Stimulated activated CD4-positive, alpha-beta T cell treated with anti-CD3 and anti-CD28 coated beads, Interleukin-2, amount 100 ng/mL, for 48 hours (primary cell): ENCODE results near the gene PTOV1.

Experiments used
- DNase-seq, 2 donors: peaks; one replicate each; pipeline ENCODE4 v3.0.0-alpha.2; 2020

The PTOV1 gene

DNA sequence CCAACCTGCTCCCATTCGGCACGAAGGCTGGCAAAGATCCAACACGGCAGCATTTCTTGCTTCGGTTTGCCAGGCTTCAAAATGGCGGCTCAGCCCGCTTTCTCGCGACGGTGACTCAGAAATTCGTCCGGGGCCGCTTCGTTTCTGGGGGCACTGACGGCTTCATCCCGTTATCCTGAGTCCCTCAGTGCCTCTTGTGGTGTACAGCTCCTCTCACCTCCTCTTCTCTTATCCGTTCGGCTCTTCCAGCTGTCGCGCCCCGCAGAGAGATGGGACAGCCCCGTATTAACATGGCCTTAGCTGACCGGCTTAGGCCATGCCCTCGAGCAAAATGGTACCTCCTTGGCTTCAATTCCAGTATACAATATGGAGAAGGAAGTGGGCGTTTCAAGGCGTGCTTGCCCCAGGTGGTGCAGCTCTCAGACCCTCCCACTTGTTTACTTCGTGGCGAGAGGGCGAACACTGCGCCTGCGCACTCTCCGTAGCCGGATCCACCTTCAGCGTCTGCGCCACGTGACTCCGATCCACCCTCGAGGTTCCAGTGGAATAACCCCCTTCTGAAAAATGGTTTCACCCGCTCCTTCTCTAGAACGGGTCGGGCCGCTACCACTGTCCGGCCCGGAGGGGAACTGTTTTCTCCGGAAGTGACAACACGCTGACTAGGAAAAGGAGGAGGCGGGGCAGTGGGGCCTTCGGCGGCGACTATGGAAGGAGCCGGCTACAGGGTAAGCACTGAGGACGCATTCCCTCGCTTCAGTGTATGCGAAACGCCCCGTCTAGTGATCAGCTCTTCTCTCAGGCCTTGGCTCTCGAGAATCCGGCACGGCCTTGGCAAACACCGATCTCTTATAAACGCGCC, 26.3 kb downstream of the PTOV1 start, which contains the start of the genes AKT1S1 and TBC1D17:
TSS of gene AKT1S1 (minus strand) at position 336 of the 859 bp plus-strand sequence. CDS start 4,060 bp downstream, outside the sequence.
TSS of gene TBC1D17 (plus strand) at position 683 of the 859 bp plus-strand sequence. CDS start at position 705, 22 bp downstream.
- DNase-seq: peak; percentile 95 to 96

DNA sequence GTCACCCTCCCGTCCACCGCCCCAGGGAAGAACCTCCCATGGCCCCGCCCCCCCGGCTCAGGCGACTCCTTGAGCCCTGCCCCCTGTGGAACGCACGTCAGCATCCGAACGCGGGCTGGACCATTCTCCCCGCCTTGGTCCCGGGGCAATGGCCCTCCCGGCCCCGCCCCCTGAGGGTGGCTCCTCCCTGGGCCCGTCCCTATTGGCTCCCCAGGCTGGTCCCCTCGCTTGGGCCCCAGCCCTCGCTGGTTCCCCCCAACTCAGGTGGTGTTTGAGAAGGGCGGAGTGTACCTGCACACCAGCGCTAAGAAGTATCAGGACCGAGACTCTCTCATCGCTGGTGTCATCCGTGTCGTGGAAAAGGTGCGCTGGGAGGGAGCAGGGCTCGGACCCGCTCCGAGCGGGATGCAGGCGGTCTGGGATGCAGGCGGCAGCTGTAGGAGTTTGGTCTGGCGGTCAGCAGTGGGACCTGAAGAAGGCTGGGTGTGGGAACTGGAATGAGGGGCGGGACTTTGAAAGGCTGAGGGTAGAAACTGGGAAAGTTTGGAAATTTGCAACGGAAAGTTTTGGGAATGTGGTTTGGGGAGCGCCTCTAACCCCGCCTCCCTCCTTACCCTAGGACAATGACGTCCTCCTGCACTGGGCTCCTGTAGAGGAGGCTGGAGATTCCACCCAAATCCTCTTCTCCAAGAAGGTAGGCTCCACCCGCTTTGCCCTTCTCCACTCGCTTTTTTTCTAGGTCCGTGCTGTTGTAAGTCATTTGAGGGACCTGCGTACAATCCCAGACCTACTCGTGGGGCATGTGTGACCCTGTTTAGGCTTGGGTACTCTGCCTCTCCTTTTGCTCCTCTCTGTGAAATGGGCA, 27.2 kb downstream of the PTOV1 start:
- DNase-seq: peak; percentile 98 to 99

DNA sequence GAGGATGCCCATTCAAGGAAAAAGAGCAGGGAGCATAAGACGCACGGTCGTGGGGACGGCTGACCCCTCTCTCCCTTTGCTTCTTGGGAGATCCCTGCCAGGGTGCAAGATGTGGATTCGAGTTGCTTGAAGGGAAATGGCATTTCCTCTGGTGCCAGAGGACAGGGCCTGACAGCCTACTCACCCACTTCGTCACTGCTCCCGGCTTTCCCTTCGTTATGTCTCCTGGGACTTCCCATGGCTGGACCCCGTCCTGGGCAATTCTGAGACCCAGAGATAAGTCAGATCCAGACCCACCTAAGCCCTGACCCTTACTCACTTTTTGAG, 27.7 kb downstream of the PTOV1 start:
- DNase-seq: no peak

DNA sequence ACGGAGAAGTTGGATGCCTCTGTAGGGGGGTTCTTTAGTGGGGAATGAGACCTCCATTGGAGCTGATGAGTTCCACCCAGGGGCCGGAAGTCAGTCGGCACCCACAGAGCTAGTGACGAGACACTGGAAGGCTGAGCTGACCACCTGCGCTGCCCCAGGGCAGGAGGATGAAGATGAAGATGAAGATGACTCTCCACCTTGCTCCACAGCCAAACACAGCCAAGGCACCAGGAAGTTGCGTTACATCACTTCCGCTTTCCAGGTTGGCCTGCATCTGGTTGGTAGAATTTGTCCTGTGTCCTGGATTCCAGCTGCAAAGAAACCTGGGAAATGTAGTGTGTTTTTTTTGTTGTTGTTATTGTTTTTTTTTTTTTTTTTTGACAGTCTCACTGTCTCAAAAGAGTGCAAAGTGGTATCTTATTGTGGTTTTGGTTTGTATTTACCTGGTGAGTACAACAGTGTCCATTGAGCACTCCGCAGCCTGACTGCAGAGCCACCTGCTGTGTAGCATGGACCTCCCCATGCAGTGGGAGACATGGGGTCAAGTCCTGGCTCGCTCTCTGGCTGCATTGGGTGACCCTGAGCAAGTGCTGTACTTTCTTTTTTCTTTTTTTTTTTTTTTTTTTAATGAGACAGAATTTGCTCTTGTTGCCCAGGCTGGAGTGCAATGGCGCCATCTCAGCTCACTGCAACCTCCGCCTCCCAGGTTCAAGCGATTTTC, 28.4 kb downstream of the PTOV1 start:
- no peak for DNase-seq

DNA sequence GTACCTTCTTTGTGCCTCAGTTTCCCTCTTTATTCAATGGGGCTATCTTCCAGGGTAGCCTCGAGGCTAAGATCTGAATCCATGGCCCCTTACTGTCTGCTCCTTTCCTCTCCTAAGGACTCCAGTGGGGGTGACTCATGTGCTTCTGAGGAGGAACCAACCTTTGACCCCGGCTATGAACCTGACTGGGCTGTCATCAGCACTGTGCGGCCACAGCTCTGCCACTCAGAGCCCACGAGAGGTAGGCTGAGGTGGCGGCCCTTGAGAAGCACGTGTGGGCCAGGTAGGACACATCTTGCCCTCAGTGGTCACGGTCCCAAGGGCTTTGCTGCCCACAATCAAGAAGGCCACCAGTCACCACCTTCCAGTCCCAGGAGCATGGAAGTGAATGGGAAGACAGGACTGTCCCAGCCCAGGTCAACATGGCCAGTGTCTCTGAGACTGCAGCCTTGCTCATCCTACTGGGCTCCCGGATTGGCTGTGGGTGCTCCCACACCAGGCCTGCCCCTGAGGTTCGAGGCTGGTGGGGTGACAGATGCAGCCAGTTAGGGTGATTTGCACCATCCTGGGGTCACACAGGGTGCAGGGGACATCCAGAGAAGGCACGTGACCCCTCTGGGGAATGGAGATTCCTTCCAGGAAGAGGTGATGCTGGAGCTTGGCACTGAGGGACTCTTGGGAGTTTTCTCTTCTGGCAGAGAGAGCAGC, 29.4 kb downstream of the PTOV1 start:
- no peak for DNase-seq

DNA sequence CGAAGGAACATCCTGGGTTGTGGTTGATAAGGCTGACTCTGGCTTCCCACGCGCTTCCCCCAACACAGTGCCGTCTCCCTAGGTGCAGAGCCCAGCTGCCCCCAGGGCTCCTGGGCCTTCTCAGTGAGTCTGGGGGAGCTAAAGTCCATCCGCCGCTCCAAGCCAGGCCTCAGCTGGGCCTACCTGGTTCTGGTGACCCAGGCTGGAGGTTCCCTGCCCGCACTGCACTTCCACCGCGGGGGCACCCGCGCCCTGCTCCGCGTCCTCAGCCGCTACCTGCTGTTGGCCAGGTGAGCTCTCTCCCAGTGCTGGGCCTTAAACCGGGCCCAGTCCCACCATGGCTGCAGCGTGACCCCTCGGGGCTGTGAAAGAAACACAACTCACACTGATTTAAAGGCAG, 30.2 kb downstream of the PTOV1 start:
- DNase-seq: no peak

DNA sequence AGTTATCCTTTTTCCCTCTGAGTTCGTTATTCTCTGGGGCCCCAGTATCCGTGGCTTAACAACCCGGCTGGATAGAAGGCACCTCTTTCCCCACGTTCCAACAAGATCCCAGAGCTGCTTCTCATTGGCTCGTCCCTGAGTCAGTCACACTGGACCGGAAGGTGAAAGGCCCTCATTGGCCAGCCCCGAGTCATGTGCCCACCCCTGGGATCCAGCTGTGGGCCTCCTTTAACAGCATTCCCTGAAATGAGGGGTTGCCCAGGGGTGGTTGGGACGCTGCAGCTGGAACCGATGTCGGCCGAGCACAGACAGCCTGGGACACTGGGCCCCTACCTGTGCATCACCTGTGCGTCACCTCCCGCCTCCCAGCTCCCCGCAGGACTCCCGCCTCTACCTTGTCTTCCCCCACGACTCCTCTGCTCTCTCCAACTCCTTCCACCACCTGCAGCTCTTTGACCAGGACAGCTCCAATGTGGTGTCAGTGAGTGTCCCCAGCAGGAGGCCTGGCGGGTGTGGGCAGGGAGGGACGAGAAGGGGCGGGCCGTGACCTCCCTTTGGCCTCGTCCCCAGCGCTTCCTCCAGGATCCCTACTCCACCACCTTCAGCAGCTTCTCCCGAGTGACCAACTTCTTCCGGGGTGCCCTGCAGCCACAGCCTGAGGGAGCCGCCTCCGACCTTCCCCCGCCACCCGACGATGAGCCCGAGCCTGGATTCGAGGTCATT, 30.9 kb downstream of the PTOV1 start:
- DNase-seq: no peak

DNA sequence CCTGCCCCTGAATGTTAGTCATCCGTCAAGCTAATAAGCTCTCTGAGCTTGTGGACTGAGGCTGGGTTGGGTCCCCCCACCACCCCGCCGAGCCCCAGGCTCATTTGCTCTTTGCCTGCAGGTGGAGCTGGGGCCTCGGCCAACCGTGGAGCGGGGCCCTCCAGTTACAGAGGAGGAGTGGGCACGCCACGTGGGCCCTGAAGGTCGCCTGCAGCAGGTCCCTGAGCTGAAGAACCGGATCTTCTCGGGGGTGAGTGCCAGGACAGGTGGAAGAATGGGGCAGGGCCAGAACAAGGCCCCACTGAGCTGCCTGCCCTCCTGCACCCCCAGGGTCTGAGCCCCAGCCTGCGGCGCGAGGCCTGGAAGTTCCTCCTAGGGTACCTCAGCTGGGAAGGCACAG, 31.7 kb downstream of the PTOV1 start:
- DNase-seq: no peak

DNA sequence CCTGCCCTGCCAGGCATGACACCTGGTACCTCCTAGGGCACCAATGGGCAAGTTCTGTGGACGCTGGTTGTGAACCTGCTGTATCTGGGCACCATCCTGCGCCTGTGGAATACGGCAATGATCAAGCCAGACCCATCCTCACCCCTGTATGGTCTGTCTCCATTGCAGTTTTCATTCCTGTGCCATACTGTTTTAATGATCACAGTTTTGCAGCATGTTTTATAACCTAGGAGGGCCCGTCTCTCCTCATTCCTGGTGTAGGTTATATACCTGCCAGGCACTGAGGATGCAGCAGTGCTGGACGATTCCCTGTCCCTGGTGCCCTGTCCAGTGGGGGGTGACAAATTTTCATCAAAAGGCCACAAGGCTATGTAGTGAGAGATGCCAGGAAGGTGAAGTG, 32.1 kb downstream of the PTOV1 start:
- DNase-seq: no peak

DNA sequence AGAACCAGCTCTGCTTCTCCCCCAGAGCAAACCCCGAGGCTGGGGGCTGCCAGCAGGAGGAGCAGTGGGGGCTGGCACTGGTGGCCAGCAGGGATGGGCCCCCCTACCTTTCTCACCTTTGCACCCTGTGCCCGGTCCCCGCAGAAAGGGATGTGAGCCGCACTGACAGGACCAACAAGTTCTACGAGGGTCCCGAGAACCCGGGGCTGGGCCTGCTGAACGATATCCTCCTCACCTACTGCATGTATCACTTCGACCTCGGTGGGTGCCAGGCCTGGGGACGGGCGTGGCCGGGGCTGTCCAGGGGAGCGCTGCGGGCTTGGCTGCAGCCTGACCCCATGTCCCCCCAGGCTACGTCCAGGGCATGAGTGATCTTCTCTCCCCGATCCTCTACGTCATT, 33.1 kb downstream of the PTOV1 start:
- no peak for DNase-seq

DNA sequence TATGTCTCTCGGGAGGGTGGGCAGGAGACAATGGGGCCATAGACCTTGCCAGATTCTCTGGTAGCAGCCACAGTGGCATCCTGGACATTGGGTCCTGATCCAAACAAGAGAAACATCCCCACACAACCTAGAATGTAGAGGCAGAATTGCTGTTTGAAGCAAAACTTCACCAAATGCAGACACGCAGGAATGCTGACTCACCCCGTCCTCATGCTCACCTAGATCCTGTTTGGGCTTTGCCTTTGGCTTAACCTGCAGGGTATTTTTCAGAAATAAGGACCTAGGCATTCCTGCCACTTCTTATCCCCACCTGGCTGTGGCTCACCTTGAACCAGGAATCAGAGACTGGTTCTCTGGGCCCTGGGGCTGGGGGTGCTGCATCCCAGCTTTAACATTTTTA, 33.8 kb downstream of the PTOV1 start:
- no peak for DNase-seq

DNA sequence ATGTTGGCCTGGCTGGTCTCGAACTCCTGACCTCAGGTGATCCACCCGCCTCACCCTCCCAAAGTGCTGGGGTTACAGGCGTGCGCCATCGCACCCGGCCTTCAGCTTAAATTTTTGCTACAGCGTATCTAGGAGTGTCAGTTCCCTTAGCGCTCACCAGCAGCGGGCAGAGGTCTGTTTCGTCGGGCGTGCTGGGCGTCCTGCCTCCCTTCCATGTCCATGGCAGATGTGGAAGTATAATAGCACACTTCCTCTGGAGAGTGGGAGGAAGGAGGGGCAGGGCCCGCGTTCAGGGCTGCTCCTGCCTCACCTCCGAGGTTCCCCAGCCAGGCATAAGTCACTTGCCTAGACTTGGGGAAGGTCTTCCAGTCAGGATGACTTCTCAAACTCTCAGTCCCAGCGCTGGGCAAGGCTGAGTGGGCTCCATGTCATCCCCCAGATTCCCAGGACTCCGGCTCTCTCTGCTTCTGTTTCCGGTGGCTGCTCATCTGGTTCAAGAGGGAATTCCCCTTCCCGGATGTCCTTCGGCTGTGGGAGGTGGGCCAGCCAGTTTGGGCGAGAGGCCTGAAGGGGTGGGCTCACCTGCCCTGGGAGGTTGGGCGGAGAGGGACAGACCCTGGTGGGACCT, 36.2 kb downstream of the PTOV1 start:
- no peak for DNase-seq

DNA sequence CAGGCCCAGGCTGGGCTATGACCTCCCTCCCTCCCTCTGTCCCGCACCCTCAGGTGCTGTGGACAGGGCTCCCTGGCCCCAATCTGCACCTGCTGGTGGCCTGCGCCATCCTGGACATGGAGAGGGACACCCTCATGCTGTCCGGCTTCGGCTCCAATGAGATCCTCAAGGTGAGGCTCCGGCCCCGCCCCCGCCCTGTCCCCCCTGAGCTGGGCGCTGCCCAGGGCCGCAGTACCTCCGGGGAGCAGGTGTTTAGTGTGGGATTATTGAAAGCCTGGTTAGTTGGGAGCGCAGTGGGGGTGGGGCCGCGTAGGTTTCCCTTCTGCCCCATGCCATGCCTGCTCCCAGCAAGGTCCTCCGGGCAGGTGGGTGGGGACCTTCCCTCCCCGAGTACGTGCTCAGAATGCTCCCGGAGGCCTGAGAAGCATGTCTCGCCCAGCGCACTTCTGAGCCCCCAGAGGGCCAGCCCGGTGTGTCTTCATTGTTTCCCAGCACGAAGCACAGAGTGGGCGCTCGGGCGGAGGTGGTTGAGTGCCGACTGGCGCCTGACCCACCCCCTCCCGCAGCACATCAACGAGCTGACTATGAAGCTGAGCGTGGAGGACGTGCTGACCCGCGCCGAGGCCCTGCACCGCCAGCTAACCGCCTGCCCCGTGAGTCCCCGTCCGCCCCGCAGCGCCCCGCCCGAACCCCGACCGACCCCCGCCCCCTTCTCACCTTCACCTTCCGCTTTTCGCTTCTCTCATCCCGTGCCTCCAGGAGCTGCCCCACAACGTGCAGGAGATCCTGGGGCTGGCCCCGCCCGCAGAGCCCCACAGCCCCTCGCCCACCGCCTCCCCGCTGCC, 36.9 kb downstream of the PTOV1 start:
- DNase-seq: no peak

DNA sequence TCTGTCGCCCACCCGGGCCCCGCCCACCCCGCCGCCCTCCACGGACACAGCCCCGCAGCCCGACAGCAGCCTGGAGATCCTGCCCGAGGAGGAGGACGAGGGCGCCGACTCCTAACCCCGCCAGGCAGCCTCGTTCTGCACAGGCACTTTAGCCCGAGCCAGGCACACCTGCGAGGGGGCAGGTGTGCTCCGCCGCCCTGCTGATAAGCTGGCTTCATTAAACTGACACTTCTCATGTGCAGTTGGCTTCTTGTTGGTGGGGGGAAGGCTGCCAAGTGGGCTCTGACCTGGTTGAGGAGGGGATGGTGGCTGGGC, 37.5 kb downstream of the PTOV1 start:
- no peak for DNase-seq

DNA sequence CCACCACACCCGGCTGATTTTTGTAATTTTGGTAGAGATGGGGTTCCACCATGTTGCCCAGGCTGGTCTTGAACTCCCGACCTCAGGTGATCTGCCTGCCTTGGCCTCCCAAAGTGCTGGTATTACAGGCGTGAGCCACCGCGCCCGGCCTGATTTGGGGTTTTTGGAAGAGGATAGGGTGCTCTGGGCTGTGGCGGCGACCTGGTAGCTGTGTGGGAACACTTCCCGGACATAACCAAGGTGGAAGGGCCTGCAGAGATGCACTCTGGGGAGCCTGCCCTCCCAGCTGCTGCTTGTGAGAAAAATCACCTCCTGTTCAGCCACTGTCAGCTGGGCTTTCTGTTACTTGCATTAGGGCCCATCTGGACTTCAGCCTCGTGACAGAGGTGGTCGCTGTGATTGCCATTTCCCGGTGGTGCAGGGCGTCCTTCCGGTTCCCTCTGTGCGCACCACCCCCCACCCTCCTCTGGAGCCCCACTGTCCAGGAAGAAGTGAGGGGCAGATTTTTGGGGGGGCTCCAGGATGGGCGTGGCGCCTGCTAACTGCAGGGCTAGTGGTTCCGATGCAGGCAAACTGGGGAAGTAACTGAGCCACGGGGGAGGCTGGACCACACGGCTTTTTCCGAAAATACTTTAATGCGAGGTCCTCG, 38.2 kb downstream of the PTOV1 start:
- DNase-seq: no peak

DNA sequence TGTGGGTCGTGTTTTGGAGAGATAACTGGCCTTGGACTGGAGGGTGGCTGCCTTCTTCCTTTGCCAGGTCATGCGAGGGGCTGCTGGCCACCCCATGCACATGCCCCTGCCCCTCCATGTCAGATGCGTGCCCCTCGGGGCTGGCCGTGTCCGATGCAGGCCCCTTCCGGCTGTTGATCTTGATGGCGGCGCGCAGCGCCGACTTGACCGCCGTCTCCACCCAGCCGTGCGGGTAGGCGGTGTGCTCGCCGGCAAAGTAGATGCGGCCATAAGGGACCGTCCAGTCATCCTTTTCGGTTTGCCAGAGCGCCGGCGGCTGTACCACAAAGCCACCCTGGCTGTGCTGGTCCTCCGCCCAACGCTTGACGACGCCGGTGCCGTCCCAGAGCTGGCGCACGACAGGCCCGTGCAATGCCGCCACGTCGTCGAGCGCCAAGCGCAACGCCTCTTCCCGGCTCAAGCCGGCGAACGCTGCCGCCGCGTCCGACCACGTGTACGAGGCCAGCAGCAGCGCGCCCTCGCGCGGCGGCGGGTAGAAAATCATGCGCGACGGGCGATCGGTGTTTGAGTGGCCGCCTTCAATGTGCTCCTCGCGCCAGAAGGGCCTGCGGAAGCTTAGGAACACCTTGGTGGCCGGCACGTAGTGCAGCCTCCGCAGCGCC, 38.9 kb downstream of the PTOV1 start:
- peak; percentile 69 to 77 for DNase-seq

DNA sequence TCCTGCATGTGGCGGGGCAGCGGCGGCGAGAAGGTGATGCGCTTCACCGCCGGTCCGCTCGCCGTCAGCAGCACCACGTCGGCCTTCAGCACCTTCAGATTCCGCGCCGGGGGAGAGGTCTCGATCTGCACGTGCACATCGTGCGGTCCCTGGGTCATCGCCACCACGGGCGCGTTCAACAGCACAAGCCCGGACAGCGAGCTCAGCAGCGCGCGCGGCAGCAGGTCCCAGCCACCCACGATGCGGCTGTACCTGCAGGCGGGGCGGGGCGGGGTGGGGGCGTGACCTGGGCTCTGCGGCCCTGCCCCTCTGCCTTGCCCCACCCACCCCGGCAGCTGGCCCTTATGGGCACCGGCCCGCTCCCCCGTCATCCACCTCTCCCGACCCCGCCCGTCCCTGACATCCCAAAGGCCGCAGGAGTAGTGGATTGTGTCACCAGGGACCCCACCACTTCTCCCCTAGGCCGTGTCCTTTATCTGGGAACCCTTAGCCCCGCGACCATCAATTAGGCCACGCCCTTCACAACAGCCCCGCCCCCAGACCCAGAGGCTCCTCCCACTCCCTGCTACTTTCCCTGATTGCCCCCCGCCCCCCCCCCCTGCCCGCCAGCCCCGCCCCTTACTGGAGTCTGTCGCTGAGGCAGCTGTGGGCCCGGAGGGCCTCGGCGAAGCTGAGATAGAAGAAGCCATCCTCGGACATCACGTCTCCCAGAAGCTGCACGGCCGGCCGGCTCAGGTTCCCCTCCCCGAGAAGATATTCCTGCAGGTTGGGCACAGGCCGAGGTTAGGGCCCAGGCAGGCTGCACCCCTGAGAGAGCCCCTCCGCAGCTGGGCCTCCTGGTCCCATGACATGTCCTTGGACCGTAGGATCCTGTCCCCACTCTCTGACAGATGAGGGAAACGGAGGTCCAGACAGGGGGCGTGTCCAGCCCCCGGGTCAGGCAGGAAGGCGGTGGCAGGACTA, 39.7 kb downstream of the PTOV1 start:
- DNase-seq: peak in 1 of 2 donors; percentile 63

DNA sequence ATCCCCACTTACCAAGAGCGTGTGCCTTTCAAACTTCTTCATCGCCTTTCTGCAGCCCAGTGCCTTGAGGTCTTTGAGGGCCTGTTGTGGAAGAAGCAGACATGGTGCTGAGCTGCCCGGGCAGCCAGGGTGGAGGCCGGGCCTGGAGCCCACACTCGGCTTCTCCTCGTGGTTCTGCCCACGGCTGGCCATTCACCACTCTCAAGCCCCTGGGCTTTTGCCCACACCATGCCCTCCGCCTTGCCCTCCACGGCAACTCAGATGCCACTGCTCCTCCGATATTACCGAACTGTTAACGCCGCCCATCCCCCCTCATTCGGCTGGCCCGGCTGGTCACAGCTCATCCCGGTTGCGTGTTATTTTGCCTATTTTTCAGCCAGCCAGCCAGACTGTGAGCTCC, 40.4 kb downstream of the PTOV1 start:
- DNase-seq: no peak
